ENCODE data around the gene SEPHS1.
A peak's percentile ranks its signal among the peaks of the same experiment; 100 is the strongest.
"Not testable (repeated sequence)": the region's sequence is repeated elsewhere in the genome, so short reads cannot be mapped to it uniquely, and the experiment has no call there.

Gene SEPHS1

DNA sequence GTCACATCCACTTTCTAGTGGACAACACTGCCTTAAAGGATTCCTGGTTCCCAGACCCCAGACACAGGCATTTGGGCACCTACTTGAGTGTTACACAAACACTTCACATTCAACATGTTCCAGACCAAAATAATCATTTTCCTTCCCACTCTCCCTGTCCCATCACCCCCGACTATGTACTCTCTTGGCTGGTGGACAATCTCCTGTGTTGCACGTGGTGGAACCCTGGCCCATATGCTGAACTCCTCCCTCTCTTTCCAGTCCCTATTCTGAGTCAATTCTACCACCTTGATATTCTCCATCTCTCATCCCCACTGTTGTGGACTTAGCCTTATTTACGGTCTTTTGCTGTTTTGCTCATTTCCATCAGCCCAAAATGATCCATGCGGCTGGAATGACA, 8.3 kb upstream of the SEPHS1 start:
- no peak for DNase-seq

DNA sequence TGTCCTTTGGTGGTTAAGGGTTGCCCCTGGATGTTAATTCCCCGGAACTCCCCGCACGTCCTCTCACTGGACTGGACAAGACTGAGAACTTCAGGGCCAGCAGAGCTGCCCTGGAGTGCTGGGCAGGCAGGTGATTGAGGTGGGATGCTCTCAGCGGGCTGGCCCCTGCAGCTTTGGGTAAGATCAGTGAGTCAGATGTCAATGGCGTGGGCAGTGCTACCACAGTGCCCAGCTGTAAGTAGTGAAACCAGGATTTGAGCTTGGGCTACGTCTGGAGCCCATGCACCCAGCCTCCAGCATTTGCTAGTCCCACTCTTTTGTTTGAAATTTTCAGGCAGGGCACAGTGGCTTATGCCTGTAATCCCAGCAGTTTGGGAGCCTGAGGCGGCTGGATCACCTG, 6.7 kb upstream of the SEPHS1 start:
- DNase-seq, result no peak

DNA sequence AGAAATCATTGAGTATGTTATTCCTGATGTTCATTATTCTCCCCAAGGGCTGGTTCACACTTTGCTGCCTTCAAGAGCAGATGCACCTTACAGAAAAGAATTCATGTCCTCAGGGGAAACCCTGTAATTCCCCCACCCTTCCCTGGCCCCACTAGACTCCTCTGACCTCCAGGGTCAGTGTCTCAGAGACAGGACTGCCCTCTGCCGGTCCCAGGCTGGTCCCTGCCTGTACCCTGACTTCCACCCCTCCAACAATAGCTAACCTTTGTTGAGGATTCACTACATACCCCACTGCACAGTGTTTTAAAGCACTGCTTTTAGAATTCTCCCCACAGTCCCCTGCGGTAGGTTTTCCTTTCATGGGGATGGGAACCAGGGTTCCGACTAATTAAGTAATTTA, 4.4 kb upstream of the SEPHS1 start:
- DNase-seq, result no peak

DNA sequence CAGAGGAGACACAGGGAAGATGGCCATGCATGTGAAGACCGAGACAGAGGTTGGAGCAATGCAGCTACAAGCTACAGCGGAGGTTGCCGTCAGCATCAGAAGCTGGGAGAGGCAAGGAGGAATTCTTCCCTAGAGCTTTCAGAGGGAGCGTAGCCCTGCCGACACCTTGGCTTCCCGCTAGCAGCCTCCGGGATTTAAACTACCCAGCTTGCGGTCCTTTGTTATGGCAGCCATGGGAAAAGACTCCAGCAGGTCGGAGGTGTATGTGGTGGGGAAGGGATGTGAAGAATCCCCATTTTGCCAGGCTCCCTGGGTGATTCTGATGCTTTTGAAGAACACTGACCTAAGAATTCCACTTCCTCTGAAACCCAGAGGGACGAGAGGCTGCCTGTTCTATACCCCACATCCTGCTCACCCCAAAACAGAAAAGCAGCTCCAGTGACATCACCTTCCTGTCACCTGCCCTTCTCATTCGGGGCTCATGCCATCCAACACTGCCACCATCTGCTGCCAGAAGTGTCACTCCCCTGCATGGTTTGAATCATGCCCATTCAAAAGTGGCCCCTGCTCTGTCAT, 3.3 kb upstream of the SEPHS1 start:
- DNase-seq, result peak; percentile 57 to 60

DNA sequence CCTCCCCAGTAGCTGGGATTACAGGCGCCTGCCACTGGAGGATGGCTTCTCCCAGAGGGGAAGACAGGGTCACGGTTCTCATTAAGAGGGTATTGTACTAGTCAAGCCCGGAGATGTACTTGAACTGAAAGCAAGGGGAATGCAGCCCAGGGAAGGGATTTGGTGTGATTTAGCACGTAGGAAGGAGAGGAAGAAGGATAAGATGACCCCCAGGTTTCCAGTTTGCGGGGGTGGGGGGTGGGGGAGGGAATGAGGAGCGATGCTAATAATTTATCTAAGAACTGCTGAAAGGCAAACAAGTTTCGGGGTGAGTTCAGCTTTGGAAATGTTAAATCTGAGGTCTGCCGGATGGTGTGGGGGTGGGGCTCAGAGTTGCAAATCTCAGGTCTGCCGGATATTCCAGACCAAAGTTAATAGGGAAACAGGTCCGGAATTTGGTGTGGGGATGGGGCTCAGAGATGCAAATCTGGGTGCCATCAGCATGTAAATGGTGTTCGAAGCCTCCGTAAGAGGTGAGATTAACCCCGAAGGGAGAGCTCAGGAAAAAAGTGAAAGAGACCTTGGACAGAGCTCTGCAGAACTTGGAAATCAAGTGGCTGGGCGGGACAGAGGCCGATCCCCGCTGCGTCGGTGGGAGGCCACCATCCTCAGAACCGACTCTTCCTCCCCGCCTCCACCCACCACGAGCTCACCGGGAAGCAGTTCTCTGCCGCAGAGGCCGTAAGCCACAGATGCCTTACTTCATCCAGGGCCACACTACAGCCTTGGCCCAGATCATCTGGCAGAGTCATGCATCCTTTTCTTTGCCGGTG, 1.6 kb upstream of the SEPHS1 start:
- peak in 1 of 2 donors; percentile 19 for DNase-seq

DNA sequence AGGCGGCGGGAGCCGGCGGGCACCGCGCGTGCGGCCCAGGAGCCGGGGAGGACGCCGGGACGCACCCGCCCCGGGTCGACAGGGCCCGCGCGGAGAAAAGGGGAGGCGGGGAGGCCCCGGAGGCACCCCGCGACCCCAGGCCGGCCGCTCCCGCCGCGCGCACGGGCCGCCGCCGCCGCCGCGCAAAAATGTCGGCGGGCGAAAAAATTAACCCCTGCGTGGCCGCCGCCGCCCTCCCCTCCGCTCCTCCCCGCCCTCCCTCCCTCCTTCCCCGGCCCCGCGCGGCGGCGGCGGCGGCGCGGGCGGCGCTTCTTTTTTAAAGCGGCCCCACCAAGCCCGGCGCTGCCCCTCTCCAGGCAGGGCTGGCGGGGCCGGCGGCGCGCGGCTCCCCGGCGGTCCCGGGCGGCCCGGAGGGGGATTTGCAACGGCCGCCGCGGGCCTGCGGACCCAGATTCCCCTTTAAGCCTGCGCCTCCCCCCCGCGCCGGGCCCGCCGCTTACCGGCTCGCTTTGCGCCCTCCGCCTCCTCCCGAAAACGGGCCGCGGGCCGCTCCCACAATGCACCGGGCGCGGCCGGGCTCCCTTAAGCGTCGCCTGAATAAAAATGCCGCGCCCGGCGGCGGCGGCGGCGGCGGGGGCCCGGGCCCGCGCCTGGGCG, 465 bp downstream of the SEPHS1 start:
- DNase-seq, result peak; percentile 77 to 82

DNA sequence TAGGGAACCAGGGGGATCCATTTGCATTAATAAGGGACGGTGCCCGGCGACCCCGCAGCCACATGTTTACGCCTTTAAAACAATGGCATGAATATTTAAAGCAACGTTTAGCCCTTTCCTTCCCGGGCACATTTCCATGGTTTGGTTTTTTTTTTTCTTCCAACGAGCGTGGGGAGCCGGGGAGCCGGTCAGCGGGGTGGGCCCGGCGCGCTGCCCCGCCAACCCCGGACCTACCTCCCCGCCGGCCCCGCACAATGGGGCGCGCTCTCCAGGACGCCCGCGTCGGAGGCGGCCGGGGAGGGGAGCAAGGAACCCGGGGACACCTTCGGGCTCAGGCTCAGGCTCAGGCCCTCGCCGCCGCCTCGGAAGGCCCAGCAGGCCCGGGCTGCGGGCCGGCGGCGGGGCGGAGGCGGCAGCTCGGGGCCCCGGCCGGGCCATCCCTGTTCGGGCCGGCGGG, 1.0 kb downstream of the SEPHS1 start:
- no peak for DNase-seq

DNA sequence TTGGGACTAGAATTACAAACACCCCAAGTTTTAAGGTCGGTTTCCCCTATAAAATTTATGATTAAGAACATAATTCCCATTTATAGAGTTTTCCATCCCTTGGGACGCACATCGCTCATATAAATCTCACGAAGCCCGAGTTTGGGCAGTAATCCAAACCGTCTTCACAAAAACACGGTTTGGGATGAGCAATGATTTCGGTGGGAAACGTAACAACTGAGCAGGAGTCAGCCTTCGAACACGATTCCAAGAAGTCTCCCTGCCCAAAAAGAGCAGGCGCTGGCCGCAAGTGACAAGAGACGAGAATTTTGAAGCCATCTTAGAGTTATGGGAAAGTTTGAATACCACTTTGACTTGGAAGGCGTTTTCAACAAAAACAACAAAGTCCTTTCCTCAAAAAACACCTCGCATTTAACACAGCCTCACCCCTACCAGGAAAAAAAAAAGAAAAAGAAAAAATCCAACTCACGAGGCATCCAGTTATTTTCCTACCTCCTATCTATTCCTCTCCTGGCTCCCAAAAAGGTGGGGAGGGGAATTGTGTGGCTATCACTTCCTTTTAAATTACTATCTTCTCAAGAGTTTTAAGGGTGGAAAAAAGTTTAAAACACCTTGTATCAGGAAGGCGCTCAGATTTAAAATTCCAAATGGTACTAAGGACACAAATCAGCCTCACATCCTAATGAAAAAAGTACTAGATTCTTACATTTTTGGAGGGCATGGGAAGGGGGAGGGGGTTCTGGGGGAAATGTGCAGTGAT, 1.6 kb downstream of the SEPHS1 start:
- DNase-seq, result no peak

DNA sequence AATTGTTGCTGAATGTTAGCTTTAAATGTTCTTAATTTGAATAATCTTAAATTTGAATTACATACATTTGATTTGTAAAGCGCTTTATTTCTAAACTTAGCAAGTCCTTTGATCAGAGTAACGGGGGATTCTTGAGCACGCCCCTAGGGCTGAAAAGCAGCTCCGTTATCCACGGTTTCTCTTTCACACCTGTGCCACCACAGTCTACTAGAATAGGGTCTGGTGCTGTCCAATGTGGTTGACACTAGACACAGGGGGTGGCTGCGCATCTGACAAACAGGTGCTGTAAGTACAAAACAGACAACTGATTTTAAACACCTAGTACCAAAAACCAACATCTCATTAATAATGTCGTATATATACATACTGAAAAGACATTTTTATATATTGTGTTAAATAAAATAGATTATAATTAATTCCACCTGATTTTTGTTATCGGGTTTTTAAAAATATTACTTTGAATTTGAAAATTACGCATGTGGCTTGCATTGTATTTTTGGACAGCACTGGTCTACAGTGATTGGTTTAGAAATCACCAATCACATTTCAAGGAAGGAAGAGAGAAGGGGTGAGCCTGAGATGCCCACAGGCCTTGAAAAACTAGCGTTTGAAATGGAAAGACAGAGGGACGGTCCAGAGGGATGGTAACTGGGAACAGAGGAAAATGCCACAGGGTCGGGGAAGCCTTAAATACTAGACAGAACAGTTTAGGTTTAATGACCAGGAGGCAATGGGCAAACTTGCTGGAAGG, 7.3 kb downstream of the SEPHS1 start:
- peak; percentile 49 to 59 for DNase-seq

DNA sequence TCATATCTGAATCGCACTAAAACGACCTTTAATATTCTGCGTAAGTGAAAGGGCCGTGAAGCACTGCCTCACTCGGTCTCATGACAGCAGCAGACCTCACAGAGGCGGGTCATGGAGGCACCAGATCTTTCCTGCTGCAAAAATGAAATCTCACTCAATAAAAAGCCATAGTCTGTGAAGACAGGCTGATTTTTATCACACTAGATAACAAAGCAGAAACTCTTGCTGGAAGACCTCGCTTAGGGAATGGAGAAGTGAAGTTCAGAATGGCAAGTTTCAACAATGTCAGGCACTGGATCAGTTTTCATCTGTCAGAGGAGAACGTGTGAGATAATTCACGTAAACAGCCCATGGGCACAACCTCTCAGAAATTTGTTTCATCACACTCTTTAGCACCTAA, 8.0 kb downstream of the SEPHS1 start:
- DNase-seq, result no peak

DNA sequence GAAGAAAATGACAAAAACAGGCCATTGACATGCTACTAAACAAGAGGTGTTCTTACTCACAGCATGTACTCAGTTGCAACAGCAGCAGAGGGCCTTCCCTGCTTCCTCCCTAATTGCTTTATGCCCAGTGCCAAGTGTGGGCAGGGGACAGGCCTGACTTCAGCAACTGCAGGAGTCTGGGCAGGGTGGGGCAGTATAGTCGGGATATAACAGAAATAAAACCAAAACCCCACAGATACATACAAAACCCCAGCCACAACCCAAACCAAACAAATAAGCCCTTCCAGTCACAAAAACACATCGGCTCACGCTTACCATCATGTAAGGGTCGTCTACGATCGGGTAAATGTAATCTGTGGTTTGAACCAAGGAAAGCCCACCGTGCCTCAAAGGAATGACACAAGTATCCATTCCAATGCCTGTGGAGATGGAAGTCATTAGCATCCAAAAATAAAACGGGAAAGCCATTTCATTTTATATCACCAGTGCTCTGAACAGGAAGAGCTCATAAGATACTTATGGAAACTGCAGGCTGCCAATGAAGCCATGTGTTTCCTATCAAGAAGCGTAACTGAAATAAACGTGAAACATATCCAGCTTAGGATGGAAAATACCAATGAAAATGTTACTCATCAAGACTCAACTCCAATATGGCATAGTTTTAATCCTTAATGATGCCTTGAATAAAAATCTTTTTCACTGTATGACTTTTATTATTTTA, 9.5 kb downstream of the SEPHS1 start:
- DNase-seq, result no peak

DNA sequence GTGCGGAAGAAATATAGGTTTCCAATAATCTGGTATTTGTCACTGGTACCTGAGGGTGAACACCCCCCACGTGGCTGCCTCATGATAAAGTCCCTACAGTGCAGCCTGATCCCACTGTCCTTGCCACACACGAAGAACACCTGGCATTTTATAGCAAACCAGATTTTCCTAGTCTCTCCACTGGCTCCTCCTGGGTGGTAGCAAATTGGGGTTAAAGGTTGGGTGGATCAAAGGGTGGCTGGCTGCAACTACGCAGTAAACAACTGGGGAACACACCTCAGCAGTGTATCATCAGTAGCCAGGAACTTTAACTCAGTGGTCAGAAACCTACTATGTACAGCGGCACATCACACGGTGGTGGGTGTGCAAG, 10.3 kb downstream of the SEPHS1 start:
- no peak for DNase-seq

DNA sequence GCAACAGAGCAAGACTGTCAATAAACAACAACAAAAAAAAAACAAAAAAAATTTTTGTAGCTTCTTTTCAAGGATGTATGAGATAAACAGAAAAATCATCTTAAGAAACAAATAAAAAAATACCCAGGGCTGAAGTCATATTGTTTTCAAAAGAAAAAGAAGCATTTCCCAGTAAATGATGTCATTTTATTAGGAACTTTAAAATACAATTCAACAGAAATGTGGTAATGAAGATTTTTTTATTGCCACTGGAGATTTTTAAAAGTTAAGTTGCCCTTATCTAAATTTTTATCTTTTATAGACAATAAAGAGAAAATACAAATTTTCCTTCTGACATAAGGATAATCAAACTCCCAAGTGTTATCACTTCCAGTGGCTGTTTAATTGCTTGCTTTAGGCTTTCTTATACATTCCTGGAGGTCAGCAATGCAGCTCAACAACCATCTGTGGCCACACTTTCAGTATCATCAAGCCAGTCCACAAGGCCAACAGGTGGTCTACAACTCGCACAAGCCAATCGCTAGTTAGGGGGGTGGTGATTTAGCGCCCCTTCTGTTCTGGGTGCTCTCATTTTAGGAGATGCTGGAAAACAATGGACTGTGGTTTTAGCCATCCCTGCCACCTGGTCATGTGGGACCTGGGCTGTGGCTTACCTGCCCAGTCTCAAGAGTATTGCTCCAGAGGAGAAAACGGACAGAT, 10.8 kb downstream of the SEPHS1 start:
- DNase-seq, result no peak

DNA sequence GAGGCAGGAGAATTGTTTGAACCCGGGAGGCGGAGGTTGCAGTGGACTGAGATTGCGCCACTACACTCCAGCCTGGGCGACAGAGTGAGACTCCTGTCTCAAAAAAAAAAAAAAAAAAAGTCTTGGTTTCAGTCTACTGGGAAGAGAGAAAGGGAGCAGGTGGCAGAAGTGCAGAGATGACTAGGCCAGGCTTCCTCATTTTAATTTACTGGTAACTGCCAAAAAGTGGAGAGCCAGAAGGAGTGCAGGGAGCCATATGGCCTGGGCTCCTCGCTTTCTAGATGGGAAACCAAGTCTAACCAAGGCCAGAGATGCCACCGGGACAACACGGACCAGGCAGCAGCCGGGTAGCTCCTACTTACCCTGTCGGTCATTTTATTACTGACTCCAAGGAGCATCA, 12.2 kb downstream of the SEPHS1 start:
- no peak for DNase-seq

DNA sequence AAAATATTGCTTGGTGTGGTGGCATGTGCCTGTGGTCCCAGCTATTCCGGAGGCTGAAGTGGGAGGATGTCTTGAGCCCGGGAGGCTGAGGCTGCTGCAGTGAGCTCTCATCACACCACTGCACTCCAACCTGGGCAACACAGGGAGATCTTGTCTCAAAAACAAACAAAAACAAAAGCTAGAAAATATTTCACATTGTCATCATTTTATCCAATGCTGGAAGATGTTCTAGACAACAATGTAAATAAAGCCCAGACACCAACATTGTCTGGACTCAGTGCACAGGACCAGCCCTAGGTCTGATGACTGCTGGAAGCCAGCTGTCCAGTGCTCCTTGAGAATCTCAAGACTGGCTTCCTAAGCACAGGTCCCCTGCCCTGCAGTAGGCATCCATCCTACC, 13.5 kb downstream of the SEPHS1 start:
- DNase-seq, result no peak

DNA sequence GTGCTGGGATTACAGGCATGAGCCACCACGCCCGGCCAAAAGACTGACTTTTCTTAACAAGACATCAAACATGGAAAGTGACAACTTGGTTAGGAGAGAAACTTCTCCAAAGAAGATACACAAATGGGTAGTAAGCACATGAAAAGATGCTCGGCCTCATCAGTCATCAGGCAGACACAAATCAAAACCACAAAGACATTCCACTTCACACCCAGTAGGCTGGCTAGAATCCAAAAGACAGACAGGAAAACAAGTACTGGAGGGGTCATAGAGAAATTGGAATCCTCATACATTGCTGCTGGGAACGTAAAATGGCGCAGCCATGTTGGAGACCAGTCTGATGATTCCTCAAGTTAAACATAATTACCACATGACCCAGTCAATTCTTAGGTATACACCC, 16.4 kb downstream of the SEPHS1 start:
- DNase-seq, result no peak

DNA sequence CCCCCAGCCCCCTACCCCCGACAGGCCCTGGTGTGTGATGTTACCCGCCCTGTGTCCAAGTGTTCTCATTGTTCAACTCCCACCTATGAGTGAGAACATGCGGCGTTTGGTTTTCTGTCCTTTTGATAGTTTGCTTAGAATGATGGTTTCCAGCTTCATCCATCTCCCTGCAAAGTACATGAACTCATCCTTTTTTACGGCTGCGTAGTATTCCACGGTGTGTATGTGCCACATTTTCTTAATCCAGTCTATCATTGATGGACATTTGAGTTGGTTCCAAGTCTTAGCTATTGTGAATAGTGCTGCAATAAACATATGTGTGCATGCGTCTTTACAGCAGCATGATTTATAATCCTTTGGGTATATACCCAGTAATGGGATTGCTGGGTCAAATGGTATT, 17.1 kb downstream of the SEPHS1 start:
- DNase-seq, result not testable (repeated sequence)

DNA sequence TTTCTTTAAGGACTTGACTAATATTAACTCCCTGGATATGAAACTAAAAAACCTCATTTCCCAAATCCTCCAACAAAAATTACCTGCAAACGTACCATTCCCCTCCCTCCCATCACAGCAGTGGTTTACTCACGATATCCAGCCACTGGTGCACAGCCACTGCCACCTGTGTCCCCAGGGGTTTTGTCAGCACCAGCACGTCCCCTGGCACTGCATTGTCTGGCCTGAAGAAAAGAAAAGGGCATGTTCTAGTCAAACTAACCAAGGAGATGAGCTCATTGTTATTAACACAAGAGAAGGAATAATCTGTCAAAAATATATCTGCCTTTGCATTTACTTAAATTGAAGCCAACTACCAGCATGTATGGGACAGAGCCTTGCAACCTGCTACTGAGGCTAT, 18.5 kb downstream of the SEPHS1 start:
- DNase-seq, result no peak

DNA sequence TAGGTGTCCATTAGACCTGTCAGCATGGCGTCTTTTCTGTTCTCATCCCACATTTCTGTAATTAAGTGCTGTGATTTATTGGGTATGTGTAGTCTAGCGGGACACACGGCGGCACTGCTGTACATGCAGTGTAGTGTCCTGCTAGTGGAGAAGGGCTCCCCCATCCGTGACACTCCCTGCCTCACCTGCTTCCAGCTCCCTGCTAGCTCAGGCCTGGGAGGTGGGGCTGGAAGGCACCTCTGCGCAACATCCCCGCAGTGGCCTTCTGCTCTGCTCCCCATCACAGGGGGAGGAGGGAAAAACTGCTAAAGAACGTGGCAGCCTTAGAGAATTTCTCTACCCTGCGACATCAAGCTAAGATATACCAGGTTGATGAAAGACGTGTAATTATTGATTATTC, 19.5 kb downstream of the SEPHS1 start:
- DNase-seq, result no peak

DNA sequence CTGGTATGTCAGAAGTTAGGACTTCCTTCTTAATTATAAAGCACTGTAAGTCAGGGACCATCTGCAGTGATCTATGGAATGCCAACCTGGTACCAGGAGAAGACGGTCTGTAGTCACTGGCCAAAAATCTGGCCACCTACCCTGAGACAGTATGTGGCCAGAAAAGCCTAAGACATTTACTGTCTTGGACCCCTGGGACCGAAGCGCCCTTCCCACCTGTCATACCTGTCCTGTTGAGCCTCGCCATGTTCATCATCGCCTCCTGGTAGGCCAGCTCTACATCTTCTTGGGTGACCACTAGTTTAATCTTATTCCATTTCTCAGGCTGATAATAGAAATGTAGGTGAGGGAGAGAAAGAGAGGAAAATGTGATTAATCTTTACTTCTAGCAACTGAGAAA, 20.0 kb downstream of the SEPHS1 start:
- no peak for DNase-seq

DNA sequence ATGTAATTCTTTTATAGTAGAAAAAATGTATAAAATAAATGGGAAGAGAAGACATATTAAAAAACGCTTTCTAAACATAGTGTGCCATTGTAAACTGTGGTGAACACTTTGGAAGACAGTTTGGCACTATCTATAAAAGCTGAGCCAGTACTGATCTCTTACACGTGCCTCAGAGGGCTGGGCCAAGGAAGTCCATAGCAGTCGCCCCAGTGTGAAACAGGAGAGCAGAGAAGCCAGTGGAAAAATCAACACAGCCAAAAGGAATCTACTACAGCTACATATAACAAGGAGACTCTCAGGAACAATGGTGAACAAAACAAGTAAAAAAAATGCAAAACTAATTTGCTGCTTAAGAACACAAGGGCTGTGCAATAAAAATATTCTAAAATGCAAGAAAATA, 20.6 kb downstream of the SEPHS1 start:
- DNase-seq, result no peak

All from CD4-positive, alpha-beta T cell treated with Interleukin-4 for 1 hour (primary cell).